ENCODE results near the gene RAB5B.

- TF ChIP-seq CTCF (IDR thresholded peaks at IDR 0.05; ENCODE audit: low read length) = no peak
- TF ChIP-seq EZH2 (IDR thresholded peaks at IDR 0.05; ENCODE audit: borderline replicate concordance, low read length) = no peak
Observed at GRCh38 chr12:55929306-55929791, 44.5 kb upstream of the RAB5B start.

Data from OCI-LY1 (cell line).